Skin epidermis (tissue), 12 donors: ENCODE results near the gene HSPB6.
A peak's percentile ranks its signal among the peaks of the same experiment; 100 is the strongest.
"Not testable (repeated sequence)": the region's sequence is repeated elsewhere in the genome, so short reads cannot be mapped to it uniquely, and the experiment has no call there.

Experiments
- H3K27ac ChIP-seq, 21 experiments: fragments of 200-600 bp; sonication (generic) in 11 of 21; one replicate each; pipeline ENCODE4 v1.5.0; 2020; ENCODE audit warnings: mild to moderate bottlenecking in 3 of 21, inconsistent platforms in 2 of 21, moderate library complexity in 2 of 21
- H3K4me3 ChIP-seq, 7 experiments: fragments of 200-600 bp; sonication (generic) in 2 of 7; one replicate each; pipeline ENCODE4 v1.5.0; 2020; ENCODE audit warnings: inconsistent platforms in 2 of 7, mild to moderate bottlenecking in 2 of 7, moderate library complexity in 1 of 7

The HSPB6 gene

DNA sequence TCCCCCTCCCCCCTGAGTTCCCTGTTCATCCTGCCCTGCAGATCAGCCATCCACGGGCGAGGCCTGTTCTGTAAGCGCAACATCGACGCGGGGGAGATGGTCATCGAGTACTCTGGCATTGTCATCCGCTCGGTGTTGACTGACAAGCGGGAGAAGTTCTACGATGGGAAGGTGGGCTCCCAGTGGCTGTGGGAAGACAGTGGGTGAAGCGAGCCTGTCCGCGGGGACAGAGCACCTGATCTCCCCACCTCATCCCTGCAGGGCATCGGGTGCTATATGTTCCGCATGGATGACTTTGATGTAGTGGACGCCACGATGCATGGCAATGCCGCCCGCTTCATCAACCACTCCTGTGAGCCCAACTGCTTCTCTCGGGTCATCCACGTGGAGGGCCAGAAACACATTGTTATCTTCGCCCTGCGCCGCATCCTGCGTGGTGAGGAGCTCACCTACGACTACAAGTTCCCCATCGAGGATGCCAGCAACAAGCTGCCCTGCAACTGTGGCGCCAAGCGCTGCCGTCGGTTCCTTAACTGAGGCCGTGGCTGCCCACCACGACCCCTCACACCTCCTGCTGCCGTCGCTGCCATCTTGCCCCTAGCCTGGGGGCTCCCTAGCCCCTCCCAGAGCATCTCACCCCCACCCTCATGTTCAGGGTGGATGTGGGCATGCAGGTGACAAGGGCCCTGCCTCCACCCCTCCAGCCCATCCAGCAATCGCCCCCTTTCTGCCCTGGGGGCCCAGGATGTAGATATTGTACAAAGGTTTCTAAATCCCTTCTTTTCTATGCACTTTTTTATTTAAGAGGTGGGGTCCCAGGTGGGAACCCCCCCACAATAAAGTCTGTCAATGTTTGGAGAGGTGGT lies 18.6 kb downstream of the HSPB6 start:
- H3K27ac ChIP-seq: peak overlapping the region in 1 of 21 experiments; percentile 83

DNA sequence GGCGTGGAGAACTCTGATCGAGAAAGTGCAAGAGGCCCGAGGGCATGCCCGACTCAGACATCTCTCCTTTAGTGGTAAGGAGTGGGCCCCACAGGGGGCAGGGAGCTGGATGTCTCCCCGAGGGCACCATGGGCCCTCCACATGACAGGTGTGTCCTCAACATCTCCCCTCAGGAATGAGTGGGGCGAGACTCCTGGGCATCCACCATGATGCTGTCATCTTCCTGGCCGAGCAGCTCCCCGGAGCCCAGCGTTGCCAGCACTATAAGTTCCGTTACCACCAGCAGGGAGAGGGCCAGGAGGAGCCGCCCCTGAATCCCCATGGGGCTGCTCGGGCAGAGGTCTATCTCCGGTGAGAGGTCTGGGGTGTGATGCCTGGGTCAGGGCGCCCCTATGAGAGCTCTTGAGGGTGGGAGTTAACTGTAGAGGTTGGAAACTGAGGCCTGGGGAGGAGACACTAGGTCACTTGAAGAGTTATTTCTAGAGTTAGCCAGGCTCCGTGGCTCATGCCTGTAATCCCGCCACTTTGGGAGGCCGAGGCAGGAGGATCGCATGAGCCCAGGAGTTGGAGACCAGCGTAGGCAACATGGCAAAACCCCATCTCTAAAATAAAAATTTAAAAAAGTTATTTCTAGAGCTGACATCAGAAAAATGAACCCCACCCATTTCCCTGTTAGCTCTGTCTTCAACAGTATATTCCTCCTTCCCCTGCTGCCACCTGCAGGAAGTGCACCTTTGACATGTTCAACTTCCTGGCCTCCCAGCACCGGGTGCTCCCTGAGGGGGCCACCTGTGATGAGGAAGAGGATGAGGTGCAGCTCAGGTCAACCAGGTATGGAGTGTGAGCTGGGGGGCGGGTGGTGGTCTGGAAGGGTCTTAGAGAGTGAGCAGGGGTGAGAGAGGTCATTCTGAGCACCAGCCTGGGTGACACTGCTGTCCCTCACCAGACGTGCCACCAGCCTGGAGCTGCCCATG lies 19.6 kb downstream of the HSPB6 start:
- no peak overlapping the region for H3K4me3 ChIP-seq
- H3K27ac ChIP-seq: no peak overlapping the region

More for the DNA sequence above, 18.6 kb downstream of the HSPB6 start:
- no peak overlapping the region for H3K4me3 ChIP-seq

- Histone ChIP-seq H3K27ac (no peak overlapping the region), H3K4me3 (no peak overlapping the region)
These were observed 21.9 kb downstream of the HSPB6 start for GRCh38 chr19:35734889-35735288.

- H3K27ac ChIP-seq: no peak overlapping the region
- no peak overlapping the region for H3K4me3 ChIP-seq
These were observed 22.6 kb downstream of the HSPB6 start for GRCh38 chr19:35734273-35734672.

DNA sequence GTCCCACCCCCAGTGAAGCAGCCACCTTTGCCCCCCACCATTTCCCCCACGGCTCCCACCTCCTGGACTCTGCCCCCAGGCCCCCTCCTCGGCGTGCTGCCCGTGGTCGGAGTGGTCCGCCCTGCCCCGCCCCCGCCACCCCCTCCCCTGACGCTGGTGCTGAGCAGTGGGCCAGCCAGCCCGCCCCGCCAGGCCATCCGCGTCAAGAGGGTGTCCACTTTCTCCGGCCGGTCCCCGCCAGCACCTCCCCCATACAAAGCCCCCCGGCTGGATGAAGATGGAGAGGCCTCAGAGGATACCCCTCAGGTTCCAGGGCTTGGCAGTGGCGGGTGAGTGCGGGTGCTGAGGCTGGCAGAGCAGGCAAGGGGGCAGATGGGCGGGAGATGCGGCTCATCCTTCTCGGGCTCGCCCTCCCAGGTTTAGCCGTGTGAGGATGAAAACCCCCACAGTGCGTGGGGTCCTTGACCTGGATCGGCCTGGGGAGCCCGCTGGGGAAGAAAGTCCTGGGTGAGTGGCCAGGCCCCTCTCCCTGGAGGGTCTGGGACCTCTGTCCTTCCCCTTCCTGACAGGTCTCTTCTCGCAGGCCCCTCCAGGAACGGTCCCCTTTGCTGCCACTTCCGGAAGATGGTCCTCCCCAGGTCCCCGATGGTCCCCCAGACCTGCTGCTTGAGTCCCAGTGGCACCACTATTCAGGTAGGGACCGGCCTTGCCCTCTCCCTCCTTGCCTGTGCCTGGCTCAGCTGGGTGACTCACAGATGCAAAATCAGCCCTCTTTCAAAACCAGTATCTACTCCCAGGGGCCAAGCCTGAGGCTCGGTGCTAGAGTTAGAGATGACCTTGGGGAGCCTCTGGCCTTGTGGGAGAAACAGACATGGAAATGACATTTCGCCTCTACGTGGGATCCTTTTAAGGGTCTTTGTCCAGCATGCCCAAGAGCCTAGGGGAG lies 23.4 kb downstream of the HSPB6 start:
- no peak overlapping the region for H3K4me3 ChIP-seq
- H3K27ac ChIP-seq: peak overlapping the region in 1 of 21 experiments; percentile 8

DNA sequence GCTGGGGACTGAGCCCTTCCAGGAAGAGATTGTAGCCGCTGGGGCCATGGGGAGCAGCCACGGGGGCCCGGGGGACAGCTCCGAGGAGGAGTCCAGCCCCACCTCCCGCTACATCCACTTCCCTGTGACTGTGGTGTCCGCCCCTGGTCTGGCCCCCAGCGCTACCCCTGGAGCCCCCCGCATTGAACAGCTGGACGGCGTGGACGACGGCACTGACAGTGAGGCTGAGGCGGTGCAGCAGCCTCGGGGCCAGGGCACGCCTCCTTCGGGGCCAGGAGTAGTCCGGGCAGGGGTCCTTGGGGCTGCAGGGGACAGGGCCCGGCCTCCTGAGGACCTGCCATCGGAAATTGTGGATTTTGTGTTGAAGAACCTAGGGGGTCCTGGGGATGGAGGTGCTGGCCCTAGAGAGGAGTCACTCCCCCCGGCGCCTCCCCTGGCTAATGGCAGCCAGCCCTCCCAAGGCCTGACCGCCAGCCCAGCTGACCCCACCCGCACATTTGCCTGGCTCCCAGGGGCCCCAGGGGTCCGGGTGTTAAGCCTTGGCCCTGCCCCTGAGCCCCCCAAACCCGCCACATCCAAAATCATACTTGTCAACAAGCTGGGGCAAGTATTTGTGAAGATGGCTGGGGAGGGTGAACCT lies 24.2 kb downstream of the HSPB6 start:
- Histone ChIP-seq H3K4me3 (no peak overlapping the region), H3K27ac (no peak overlapping the region)

DNA sequence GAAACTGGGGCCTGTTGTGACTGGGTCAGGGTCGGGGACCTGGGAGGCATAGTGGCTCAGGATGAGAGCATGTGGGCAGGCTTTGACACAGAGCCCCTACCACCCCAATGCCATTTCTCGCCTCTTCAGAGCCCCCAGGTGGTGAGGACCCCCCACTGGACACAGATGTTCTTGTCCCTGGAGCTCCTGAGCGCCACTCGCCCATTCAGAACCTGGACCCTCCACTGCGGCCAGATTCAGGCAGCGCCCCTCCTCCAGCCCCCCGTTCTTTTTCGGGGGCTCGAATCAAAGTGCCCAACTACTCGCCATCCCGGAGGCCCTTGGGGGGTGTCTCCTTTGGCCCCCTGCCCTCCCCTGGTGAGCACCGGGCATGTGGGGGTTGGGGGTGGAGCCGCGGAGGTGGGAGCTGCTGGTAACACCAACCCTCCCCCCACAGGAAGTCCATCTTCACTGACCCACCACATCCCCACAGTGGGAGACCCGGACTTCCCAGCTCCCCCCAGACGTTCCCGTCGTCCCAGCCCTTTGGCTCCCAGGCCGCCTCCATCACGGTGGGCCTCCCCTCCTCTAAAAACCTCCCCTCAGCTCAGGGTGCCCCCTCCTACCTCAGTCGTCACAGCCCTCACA lies 24.9 kb downstream of the HSPB6 start:
- H3K4me3 ChIP-seq: no peak overlapping the region
- H3K27ac ChIP-seq: peak overlapping the region in 1 of 21 experiments; percentile 24

- H3K4me3 ChIP-seq: no peak overlapping the region
- peak overlapping the region in 1 of 21 experiments; percentile 12 for H3K27ac ChIP-seq
These were observed 25.5 kb downstream of the HSPB6 start for GRCh38 chr19:35731353-35731752.

DNA sequence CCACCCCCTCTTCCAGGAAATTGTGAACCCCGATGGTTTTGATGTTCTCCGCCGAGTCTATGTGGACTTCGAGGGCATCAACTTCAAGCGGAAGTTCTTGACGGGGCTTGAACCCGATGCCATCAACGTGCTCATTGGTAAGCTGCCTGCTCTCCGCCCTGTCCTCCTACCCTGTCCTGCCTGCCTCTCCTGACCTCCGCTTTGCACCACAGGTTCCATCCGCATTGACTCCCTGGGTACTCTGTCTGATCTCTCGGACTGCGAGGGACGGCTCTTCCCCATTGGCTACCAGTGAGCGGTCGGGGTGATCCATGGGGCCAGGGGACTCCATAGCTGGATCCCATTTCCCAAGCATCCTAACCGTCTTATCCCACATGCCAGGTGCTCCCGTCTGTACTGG lies 26.5 kb downstream of the HSPB6 start:
- H3K4me3 ChIP-seq: no peak overlapping the region
- H3K27ac ChIP-seq: peak overlapping the region in 2 of 21 experiments; percentile 12 to 17

DNA sequence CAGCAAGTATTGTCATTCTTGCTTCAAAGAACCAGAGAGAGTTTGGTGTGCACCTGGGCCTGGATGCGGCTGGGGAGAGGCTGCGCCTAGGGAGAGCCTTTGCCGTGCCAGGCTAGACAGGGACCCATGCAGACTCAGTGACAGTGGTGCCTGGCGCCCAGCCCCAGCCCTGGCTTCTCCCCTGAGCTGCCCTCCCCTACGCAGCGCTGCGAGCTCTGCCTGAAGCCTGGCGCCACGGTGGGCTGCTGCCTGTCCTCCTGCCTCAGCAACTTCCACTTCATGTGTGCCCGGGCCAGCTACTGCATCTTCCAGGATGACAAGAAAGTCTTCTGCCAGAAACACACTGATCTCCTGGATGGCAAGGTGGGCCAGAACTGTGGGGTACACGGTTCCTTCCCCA lies 27.1 kb downstream of the HSPB6 start:
- Histone ChIP-seq H3K27ac (no peak overlapping the region), H3K4me3 (no peak overlapping the region)

DNA sequence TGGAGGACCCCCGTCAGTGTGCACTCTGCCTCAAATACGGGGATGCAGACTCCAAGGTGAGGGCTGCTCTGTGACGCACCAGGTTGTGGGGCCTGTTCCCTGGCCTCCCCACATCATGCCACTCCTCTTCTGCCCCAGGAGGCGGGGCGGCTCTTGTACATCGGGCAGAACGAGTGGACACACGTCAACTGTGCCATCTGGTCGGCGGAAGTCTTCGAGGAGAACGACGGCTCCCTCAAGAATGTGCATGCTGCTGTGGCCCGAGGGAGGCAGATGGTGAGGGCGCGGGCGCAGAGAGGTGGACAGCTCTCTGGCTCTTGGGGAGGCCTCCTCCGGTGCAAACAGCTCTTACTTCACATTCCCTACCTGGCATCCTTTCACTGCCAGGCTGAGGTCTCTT lies 27.8 kb downstream of the HSPB6 start:
- Histone ChIP-seq H3K27ac (no peak overlapping the region), H3K4me3 (no peak overlapping the region)

DNA sequence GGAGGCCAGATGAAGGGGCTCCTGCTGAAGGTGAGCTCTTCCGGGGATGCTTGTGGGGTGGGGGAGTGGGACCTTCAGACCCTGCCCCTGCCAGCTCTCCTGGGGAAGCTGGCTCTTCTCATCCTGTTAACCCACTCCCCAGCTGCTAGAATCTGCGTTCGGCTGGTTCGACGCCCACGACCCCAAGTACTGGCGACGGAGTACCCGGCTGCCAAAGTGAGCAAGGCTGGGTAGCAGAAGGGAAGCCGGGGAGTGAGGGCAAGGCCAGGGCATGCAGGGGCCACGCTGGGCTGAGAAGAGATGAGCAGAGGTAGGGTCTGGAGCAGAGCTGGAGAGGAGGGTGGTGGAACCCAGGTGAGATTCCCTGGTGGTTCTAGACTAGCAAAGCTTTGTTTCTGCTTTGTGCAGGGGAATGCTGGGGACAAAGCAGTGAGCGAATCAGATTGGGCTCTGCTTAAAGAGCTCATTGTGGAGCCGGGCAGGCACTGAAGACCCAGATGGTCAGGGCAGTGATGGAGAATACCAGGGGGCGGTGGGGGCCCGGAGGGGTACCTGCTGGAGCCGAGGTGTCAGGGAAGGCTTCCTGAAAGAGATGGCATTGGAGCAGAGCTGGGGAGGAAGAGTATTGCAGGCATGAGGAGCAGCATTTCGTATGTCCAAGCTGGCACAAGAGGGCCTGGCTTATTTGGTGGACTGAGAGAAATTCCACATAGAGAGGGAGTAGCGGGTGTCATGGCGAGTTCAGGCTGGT lies 28.7 kb downstream of the HSPB6 start:
- Histone ChIP-seq H3K4me3 (no peak overlapping the region), H3K27ac (no peak overlapping the region)

- no peak overlapping the region for H3K27ac ChIP-seq
- no peak overlapping the region for H3K4me3 ChIP-seq
These were observed 29.5 kb downstream of the HSPB6 start for GRCh38 chr19:35727053-35727955.

DNA sequence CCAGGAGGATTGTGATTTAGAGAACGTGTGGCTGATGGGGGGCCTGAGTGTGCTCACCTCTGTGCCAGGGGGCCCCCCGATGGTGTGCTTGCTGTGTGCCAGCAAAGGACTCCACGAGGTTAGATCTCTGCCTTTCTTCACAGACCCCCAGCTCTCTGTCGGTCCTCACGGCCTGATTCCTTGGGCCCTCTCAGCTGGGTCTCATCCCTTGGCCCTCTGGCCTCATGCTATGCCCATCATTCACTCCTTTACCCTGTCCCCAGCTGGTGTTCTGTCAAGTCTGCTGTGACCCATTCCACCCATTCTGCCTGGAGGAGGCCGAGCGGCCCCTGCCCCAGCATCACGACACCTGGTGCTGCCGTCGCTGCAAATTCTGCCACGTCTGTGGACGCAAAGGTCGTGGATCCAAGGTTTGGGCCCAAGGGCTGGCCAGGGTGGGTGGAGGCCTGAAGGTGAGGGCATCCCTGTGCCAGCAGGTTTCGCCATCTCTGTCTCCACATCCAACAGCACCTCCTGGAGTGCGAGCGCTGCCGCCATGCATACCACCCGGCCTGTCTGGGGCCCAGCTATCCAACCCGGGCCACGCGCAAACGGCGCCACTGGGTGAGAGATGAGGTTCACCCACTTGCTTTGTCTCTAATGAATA lies 31.5 kb downstream of the HSPB6 start:
- H3K27ac ChIP-seq: no peak overlapping the region
- no peak overlapping the region for H3K4me3 ChIP-seq

DNA sequence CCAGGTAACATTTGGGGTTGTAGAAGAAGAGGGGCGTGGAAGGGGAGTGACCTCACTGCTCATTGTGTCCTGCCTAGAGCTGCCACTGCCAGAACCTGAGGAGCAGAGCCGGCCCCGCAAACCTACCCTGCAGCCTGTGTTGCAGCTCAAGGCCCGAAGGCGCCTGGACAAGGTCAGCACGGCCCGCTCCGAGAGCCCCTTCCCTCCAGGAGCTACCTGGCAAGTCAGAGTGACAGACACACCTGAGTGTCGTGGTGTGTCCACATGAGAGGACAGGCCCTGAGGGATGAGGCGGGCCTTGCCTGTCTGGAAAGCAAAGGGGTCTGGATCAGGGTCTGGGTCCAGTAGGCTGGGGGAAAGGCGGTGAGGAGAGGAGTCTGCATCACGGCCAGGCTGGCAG lies 32.3 kb downstream of the HSPB6 start:
- no peak overlapping the region for H3K27ac ChIP-seq

GRCh38 chr19:35724132-35724531 lies 32.7 kb downstream of the HSPB6 start:
- not testable (repeated sequence) for H3K27ac ChIP-seq, H3K4me3 ChIP-seq

More for the DNA sequence above, 32.3 kb downstream of the HSPB6 start:
- H3K4me3 ChIP-seq: no peak overlapping the region
